Body of pancreas (tissue), 4 donors: ENCODE data around the gene NR6A1.

Source experiments
- CTCF ChIP-seq, 7 experiments: fragments of 450-650 bp in 4 of 7; fragments of 200-600 bp in 3 of 7; sonication (generic) in 3 of 7; IDR thresholded peaks; one replicate each; pipeline ENCODE4 v1.5.1; 2016 to 2019; ENCODE audit warnings: antibody characterized with exemption in 7 of 7
- POLR2A ChIP-seq, 3 donors: fragments of 450-650 bp; IDR thresholded peaks; one replicate each; pipeline ENCODE4 v1.6.1; 2016; ENCODE audit warnings: antibody characterized with exemption in 3 of 3, mild to moderate bottlenecking in 2 of 3

DNA sequence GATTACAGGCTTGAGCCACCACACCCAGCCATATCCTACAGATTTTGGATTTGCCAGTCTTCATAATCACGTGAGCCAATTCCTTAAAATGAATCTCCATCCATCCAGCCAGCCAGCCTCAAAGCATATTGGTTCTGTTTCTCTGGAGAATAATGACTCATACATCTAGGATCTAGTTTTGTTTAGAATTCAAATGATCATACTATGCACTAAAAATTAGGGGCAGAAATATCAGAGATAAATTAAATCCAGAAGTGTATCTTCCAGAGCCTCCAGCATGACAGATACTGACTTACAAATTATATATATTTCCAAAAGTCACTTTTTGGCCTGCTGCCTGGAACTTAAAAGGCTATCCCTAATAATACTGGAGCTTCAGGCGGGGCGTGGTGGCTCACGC lies 144.8 kb downstream of the NR6A1 start:
- no peak for TF ChIP-seq CTCF (IDR thresholded peaks at IDR 0.05)
- TF ChIP-seq POLR2A (IDR thresholded peaks at IDR 0.05): no peak
